ENCODE data around the gene RNU6-9. TPM values are rescaled to one million over a fixed set of nuclear protein-coding genes. Genes with fewer than 3 reads are reported as not detected.
"Not testable (repeated sequence)": the region's sequence is repeated elsewhere in the genome, so short reads cannot be mapped to it uniquely, and the experiment has no call there.

Gene RNU6-9
- total RNA-seq, 4 donors from 2014 or later = not detected

GRCh38 chr19:848386-848921, 44.8 kb upstream of the RNU6-9 start:
- Histone ChIP-seq H3K4me1 (peaks cover 3 to 8% of the 10 kb centered on the region in 2 donors), H3K27me3 (peaks cover 9 to 36% of the 10 kb centered on the region in 2 donors), H3K36me3 (no peaks in the 10 kb centered on the region), H3K4me3 (no peak overlapping the region), H3K9me3 (no peaks in the 10 kb centered on the region), H3K27ac (no peak overlapping the region)
- no peak for DNase-seq
- TF ChIP-seq CTCF (IDR thresholded peaks at IDR 0.05) (no peak), POLR2A (IDR thresholded peaks at IDR 0.05) (no peak)
- intact Hi-C loops (cut with DNase I; ENCODE audit: low total_unique reads) = no loop called here

GRCh38 chr19:849195-849594, 44.1 kb upstream of the RNU6-9 start:
- H3K4me1 ChIP-seq; DNase-seq; H3K4me3 ChIP-seq; H3K27ac ChIP-seq; H3K9me3 ChIP-seq; H3K36me3 ChIP-seq; intact Hi-C loops (cut with DNase I; ENCODE audit: low total_unique reads): not testable (repeated sequence)
- peaks cover 9 to 32% of the 10 kb centered on the region in 2 donors for H3K27me3 ChIP-seq

GRCh38 chr19:850221-850978, 42.9 kb upstream of the RNU6-9 start:
- Histone ChIP-seq H3K4me1 (peaks cover 3% of the 10 kb centered on the region in 2 donors), H3K36me3 (no peaks in the 10 kb centered on the region), H3K27ac (peak overlapping the region; percentile 70 to 75), H3K27me3 (peaks cover 9 to 21% of the 10 kb centered on the region in 2 donors), H3K9me3 (no peaks in the 10 kb centered on the region), H3K4me3 (no peak overlapping the region)
- peak; percentile 88 to 94 for DNase-seq
- intact Hi-C loops (cut with DNase I; ENCODE audit: low total_unique reads) = no loop called here
- TF ChIP-seq CTCF (IDR thresholded peaks at IDR 0.05) (no peak), POLR2A (IDR thresholded peaks at IDR 0.05) (no peak)

GRCh38 chr19:850979-851335, 42.3 kb upstream of the RNU6-9 start:
- Histone ChIP-seq H3K4me3 (no peak overlapping the region), H3K27me3 (peaks cover 9 to 22% of the 10 kb centered on the region in 2 donors), H3K9me3 (no peaks in the 10 kb centered on the region), H3K36me3 (no peaks in the 10 kb centered on the region), H3K4me1 (peaks cover 3% of the 10 kb centered on the region in 2 donors), H3K27ac (peak overlapping the region; percentile 70 to 75)
- TF ChIP-seq POLR2A (IDR thresholded peaks at IDR 0.05) = no peak
- TF ChIP-seq CTCF (IDR thresholded peaks at IDR 0.05) = no peak
- DNase-seq = no peak
- intact Hi-C loops (cut with DNase I; ENCODE audit: low total_unique reads) = no loop called here

- peaks cover 3% of the 10 kb centered on the region in 2 donors for H3K4me1 ChIP-seq
- TF ChIP-seq POLR2A (IDR thresholded peaks at IDR 0.05) (no peak), CTCF (IDR thresholded peaks at IDR 0.05) (no peak)
- DNase-seq = no peak
- no peak within 1 kb of the TSS for H3K4me3 ChIP-seq
- peak within 1 kb of the TSS; percentile 70 to 75 for H3K27ac ChIP-seq
- no peaks in the 10 kb centered on the region for H3K9me3 ChIP-seq
- intact Hi-C loops (cut with DNase I; ENCODE audit: low total_unique reads) = no loop called here
- H3K27me3 ChIP-seq = peaks cover 9 to 18% of the 10 kb centered on the region in 2 donors
- no peaks in the 10 kb centered on the region for H3K36me3 ChIP-seq
Observed at GRCh38 chr19:852136-853013, 40.9 kb upstream of the RNU6-9 start, which contains the start of gene ELANE. Gene ELANE, plus strand, starts transcription at chr19:852303. Its CDS starts 26 bp downstream, at chr19:852329.

Data from uterus (tissue), 4 donors.